ENCODE results near the gene SPDYE16.
"Not testable (repeated sequence)": the region's sequence is repeated elsewhere in the genome, so short reads cannot be mapped to it uniquely, and the experiment has no call there.

GRCh38 chr7:76551992-76552391, 8.9 kb upstream of the SPDYE16 start:
- not testable (repeated sequence) for TF ChIP-seq REST (IDR thresholded peaks at IDR 0.05; ENCODE audit: insufficient replicate concordance, low read depth); POLR2AphosphoS5 (IDR thresholded peaks at IDR 0.05; ENCODE audit: low read depth)
